Activated T-helper 17 cell treated with anti-CD3 and anti-CD28 coated beads, Interleukin-2, amount 50 U/mL, for 72 hours (primary cell): ENCODE data around the gene PGAP3. TPM values are rescaled to one million over a fixed set of nuclear protein-coding genes. Genes with fewer than 3 reads are reported as not detected.
A peak's percentile ranks its signal among the peaks of the same experiment; 100 is the strongest.

Experiments
- ATAC-seq: fragments of 150-1000 bp; cut with Tn5 transposase; replicated peaks from 2 replicates; pipeline ENCODE4 v1.10.0; 2021; ENCODE audit warnings: mild to moderate bottlenecking, moderate library complexity
- H3K27ac Mint-ChIP-seq: one replicate; pipeline ENCODE4 v1.8.0; 2022; ENCODE audit warnings: mixed read lengths
- H3K27me3 Mint-ChIP-seq: one replicate; pipeline ENCODE4 v1.8.0; 2022; ENCODE audit warnings: mixed read lengths
- H3K36me3 Mint-ChIP-seq: one replicate; pipeline ENCODE4 v1.8.0; 2022; ENCODE audit warnings: low read depth, mild to moderate bottlenecking, mixed read lengths
- H3K4me1 Mint-ChIP-seq: one replicate; pipeline ENCODE4 v1.8.0; 2022; ENCODE audit warnings: mixed read lengths
- H3K4me3 Mint-ChIP-seq: one replicate; pipeline ENCODE4 v1.8.0; 2022; ENCODE audit warnings: mild to moderate bottlenecking, mixed read lengths
- H3K9me3 Mint-ChIP-seq: one replicate; pipeline ENCODE4 v1.8.0; 2022; ENCODE audit warnings: mixed read lengths
- total RNA-seq, 2 donors: library from RNA; stranded (reverse); gene quantifications; one replicate each; pipeline ENCODE4 v1.2.3, GENCODE V29; 2022

Gene PGAP3
- total RNA-seq, 2 donors from 2014 or later, result 5.9 to 14.8 TPM

DNA sequence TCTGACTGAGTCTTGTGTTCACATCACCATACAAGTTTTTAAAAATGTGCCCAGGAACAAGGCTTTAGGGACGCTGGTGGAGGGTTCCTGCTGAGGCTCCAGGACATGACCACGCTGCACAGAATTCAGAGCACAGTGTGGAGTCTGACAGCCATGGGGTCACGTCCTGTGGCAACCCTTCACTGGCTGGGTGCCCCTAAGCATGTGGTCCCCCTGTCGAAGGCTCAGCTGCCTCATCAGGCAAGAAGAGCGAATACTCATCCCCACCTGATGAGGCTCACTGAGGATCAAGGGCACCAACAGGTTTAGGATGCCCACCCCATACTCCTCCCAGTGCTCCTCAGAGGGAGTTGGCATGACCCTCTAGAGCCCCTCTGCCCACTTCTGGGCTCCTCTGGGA lies 13.7 kb downstream of the PGAP3 start:
- Mint-ChIP-seq H3K27ac (no peak overlapping the region), H3K4me3 (no peak overlapping the region), H3K27me3 (peaks cover 7% of the 10 kb centered on the region), H3K36me3 (no peaks in the 10 kb centered on the region), H3K9me3 (no peaks in the 10 kb centered on the region), H3K4me1 (peaks cover 20% of the 10 kb centered on the region)
- no peak for ATAC-seq

DNA sequence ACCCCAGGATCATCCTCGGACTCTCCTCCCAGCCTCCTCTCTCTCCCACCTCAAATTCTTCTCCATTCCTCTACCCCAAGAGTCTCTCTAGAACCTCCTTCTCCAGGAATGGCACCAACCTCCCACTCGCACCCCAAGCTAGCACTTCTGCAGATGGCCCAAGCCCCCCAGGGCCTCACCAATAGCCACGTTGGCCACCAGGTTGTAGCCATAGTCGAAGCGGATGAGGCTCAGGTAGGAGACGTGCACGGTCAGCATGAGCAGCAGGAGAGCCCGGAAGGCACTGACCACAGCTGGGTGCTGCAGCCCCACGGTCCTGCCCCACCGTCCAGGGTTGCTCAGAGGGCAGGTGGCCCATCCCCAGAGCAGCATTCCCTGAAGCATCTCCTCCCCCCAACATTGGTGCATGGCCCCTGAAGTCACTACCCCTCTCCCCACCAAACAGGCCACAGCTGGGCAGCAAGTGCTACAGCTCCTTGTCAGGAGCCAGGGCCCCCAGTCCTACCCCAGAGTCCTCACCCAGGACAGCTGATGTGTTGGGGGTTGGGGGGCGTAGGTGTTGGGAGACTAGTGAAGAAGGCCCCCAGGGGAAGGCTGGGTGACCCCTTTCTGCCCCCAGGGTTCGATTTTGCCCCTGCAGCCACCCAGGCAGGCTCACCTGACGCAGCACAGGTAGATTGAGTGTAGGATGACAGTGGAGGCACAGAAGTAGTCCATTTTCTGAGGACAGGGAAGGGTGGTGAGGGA lies 14.3 kb downstream of the PGAP3 start:
- H3K27me3 Mint-ChIP-seq, result peaks cover 11% of the 10 kb centered on the region
- no peak for ATAC-seq
- no peak overlapping the region for H3K4me3 Mint-ChIP-seq
- H3K4me1 Mint-ChIP-seq, result peaks cover 17% of the 10 kb centered on the region
- H3K9me3 Mint-ChIP-seq, result no peaks in the 10 kb centered on the region
- H3K27ac Mint-ChIP-seq, result no peak overlapping the region
- H3K36me3 Mint-ChIP-seq, result no peaks in the 10 kb centered on the region

DNA sequence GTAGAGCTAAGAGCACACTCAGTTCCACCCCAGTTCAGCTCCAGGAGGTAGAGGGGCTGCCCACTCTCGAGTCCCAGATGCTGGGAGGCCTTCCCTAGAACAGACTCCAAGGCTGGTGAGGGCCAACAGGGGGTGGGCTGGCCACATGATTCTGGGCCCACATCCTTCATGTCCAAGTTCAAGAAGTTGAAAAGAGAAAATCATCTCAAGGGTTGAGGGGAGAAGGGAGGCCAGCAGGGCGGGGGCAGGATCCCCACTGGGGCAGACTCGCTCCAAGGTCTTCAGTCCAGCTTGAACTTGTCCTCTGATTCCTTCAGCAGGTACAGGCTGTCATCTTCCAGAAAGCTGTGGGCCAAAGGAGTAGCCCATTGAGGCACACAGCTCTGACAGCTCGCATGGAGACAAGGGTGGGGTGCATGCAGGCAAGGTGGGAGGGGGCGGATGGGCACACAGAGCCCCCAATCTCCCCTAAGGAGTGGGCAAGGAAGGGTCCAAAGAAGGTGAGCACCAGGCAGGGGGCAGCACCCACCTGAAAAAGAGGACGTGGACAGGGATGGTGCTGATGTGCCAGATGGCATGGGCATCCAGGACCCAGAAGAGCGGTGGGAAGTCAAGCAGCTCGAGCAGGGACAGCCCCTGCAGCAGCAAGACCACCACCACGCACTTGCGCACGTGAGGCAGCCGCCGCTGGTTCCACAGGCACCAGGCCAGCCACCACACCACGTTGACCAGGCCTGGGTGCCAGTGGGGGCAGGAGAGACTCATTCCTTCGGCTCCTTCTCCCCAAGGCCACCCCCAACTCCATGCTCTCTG lies 15.1 kb downstream of the PGAP3 start:
- no peak for ATAC-seq
- Mint-ChIP-seq H3K27me3 (peaks cover 13% of the 10 kb centered on the region), H3K27ac (no peak overlapping the region), H3K4me3 (no peak overlapping the region), H3K9me3 (no peaks in the 10 kb centered on the region), H3K36me3 (no peaks in the 10 kb centered on the region), H3K4me1 (peaks cover 20% of the 10 kb centered on the region)

DNA sequence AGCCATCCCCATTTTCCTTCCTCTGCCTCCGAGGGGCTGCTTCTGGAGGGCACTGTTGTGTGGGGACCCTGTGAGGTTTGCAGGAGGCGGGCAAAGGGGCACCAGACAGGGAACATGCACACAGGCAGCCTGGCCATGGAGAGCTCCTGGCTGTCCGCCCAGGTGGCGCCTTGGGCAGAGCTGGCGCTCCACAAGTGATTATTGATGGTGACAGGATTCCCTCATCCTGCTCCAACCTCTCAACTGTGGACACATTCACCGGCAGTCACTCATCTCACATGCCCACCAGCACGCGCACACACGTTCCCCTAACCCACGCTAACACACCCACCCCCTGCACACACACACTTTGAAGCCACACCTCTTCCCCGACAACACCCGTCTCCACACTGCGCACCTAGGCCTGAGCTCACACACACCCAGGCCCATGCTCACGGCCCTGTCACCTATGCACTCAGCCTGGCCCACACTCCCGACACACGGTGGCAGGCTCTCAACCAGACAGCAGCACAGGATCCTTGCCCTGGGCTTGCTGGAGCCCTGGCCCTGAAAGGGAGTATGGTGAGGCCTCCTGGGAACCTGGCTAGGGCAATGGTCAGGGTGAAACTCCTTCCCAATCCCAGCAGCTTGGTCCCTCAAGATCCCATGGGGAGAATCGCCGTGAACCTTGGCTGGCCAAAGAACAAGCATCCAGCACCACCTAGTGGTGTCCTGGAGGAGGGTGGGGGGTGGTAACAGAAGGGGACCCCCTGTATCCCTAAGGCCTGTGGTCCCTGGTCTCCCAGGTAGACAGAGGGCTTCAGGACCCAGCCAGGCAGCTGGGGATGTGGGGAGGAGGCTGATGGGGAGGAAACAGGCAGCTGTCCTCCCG lies 16.0 kb downstream of the PGAP3 start:
- H3K36me3 Mint-ChIP-seq, result no peaks in the 10 kb centered on the region
- peaks cover 13% of the 10 kb centered on the region for H3K27me3 Mint-ChIP-seq
- no peak for ATAC-seq
- no peak overlapping the region for H3K27ac Mint-ChIP-seq
- H3K9me3 Mint-ChIP-seq, result no peaks in the 10 kb centered on the region
- peaks cover 16% of the 10 kb centered on the region for H3K4me1 Mint-ChIP-seq
- no peak overlapping the region for H3K4me3 Mint-ChIP-seq

DNA sequence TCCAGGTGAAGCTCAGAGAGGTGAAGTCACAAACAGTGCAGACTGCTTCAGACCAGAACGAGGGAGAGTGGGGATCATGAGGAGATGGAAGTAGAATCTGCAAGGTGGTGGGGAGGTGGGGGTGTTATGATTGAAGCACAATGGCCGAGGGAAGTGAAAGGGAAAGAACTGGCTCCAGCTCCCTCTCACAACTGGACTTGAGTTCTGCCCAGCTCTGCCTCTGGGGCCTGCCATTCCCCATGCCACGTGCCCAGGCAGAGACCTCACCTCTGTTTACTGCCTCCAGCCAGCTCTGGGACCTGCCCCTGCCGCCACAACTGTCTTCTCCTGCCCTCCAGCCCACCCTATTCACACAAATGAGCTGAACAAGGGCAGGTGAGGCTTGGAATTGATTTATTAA lies 17.1 kb downstream of the PGAP3 start:
- H3K27ac Mint-ChIP-seq, result no peak overlapping the region
- H3K36me3 Mint-ChIP-seq, result no peaks in the 10 kb centered on the region
- ATAC-seq, result no peak
- peaks cover 17% of the 10 kb centered on the region for H3K27me3 Mint-ChIP-seq
- H3K4me3 Mint-ChIP-seq, result no peak overlapping the region
- peaks cover 10% of the 10 kb centered on the region for H3K4me1 Mint-ChIP-seq
- H3K9me3 Mint-ChIP-seq, result no peaks in the 10 kb centered on the region

DNA sequence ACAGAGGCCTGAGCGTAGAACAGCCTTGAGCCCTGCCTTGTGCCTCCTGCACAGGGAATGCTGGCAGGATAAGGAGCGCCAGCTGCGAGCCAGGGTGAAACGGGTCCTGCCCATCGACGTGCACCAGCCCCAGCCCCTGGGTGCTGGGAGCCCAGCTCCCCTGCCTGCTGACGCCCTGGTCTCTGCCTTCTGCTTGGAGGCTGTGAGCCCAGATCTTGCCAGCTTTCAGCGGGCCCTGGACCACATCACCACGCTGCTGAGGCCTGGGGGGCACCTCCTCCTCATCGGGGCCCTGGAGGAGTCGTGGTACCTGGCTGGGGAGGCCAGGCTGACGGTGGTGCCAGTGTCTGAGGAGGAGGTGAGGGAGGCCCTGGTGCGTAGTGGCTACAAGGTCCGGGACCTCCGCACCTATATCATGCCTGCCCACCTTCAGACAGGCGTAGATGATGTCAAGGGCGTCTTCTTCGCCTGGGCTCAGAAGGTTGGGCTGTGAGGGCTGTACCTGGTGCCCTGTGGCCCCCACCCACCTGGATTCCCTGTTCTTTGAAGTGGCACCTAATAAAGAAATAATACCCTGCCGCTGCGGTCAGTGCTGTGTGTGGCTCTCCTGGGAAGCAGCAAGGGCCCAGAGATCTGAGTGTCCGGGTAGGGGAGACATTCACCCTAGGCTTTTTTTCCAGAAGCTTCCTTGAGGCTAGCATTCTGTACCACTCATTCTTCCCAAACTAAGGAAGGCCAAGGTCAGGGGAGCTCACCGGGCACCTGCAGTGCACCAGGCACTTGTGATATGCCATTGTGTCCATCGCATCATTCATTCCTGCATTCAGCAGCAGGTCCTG lies 17.7 kb downstream of the PGAP3 start:
- no peak overlapping the region for H3K27ac Mint-ChIP-seq
- H3K27me3 Mint-ChIP-seq, result peaks cover 17% of the 10 kb centered on the region
- H3K4me3 Mint-ChIP-seq, result no peak overlapping the region
- no peaks in the 10 kb centered on the region for H3K9me3 Mint-ChIP-seq
- no peaks in the 10 kb centered on the region for H3K36me3 Mint-ChIP-seq
- peaks cover 10% of the 10 kb centered on the region for H3K4me1 Mint-ChIP-seq
- ATAC-seq, result no peak

DNA sequence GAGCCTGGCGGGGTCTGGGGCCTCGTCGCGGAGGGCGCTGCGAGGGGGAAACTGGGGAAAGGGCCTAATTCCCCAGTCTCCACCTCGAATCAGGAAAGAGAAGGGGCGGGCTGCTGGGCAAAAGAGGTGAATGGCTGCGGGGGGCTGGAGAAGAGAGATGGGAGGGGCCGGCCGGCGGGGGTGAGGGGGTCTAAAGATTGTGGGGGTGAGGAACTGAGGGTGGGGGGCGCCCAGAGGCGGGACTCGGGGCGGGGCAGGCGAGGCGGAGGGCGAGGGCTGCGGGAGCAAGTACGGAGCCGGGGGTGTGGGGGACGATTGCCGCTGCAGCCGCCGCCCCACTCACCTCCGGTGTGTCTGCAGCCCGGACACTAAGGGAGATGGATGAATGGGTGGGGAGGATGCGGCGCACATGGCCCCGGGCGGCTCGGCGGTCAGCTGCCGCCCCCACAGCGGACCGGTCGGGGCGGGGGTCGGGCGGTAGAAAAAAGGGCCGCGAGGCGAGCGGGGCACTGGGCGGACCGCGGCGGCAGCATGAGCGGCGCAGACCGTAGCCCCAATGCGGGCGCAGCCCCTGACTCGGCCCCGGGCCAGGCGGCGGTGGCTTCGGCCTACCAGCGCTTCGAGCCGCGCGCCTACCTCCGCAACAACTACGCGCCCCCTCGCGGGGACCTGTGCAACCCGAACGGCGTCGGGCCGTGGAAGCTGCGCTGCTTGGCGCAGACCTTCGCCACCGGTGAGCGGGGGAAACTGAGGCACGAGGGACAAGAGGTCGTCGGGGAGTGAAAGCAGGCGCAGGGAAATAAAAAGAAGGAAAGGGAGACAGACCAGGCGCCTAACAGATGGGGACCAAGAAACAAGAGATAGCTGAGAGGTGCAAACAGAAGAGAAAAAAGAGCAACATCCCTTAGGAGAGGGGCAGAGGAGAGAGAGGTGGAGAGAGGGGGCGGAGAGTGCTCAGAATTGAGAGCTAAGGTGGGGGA lies 19.6 kb downstream of the PGAP3 start, which contains the start of gene PNMT:
PNMT (plus strand) TSS at position 509 of the 980 bp plus-strand sequence; CDS start at position 532, 23 bp downstream.
- H3K4me3 Mint-ChIP-seq, result peak within 1 kb of the TSS; percentile 48
- H3K27me3 Mint-ChIP-seq, result peaks cover 17% of the 10 kb centered on the region
- H3K27ac Mint-ChIP-seq, result no peak within 1 kb of the TSS
- no peaks in the 10 kb centered on the region for H3K36me3 Mint-ChIP-seq
- ATAC-seq, result peak; percentile 70
- peaks cover 10% of the 10 kb centered on the region for H3K4me1 Mint-ChIP-seq
- no peaks in the 10 kb centered on the region for H3K9me3 Mint-ChIP-seq

DNA sequence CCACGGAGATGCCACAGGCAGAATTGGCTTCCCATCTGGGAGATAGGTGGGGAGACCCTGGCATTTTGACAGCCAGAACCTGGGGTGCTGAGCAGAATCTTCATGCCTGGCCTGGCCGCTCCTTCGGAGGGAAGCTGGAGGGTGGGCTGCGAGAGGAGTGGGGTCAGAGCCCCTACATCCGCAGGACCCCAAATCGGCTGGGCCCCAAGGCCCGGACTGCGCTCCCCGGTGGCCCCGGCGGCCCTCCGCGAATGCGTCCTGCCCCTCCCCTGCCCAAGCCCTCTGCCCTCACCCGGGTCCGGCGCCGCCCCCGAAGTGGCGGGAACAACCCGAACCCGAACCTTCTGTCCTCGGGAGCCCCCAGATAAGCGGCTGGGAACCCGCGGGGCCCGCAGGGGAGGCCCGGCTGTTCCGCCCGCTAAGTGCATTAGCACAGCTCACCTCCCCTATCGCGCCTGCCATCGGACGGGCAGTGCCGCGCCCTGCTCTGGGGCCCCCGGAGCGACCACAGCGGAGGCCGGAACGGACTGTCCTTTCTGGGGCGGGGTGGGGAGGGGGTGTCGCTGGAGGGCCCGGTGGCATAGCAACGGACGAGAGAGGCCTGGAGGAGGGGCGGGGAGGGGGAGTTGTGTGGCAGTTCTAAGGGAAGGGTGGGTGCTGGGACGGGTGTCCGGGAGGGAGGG lies 20.5 kb downstream of the PGAP3 start:
- Mint-ChIP-seq H3K9me3 (no peaks in the 10 kb centered on the region), H3K27ac (no peak overlapping the region), H3K4me1 (peaks cover 10% of the 10 kb centered on the region), H3K36me3 (no peaks in the 10 kb centered on the region), H3K27me3 (peaks cover 17% of the 10 kb centered on the region), H3K4me3 (peak overlapping the region; percentile 48)
- no peak for ATAC-seq

DNA sequence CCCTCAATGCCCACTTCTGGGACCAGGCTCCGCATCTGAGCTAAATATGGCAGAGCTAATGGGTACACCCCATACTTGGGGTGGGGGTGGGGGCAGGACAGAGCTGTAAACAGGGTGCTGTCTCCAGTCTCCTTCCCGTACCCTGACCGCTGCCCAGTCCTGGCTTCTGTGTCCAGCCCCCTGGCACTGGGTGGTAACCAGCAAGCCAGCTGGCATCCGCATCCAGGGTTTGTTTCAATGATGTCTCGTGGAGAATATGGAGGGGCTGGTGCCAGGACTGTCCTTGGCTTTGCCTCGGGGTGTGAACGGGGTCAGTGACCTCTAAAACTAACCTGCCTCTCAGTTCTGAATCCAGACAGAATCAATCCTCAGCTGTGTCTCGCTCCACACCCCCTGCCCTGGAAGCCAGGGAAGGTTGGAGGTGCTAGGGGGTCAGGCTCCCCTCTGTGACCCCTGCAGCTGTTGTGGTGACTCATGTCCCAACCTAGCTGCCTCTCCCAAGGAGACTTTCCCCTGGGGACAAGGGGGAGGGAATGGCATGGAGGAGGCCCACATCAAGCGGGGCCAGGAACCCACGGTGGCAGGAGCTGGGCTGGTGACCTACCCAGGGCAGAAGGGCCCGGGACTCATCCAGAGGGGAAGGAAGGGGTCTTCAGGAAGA lies 21.1 kb downstream of the PGAP3 start:
- Mint-ChIP-seq H3K27me3 (peaks cover 17% of the 10 kb centered on the region), H3K36me3 (peaks cover 4% of the 10 kb centered on the region), H3K27ac (no peak overlapping the region), H3K4me3 (no peak overlapping the region), H3K9me3 (no peaks in the 10 kb centered on the region), H3K4me1 (peaks cover 6% of the 10 kb centered on the region)
- ATAC-seq, result no peak

DNA sequence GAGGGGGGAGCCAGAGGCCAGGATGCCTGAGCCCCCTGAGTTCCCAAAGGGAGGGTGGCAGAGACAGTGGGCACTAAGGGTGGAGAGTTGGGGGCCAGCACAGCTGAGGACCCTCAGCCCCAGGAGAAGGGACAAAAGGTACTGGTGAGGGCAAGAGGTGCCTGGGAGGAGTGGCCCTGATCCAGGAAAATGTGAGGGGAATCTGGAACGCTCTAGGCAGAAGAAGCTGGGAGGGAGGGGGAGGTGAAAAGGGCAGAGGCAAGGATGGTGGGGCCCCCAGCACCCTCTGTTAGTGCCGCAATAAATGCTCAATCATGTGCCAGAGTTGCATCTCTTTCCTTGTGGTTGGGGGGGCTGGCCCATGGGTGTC lies 21.6 kb downstream of the PGAP3 start:
- Mint-ChIP-seq H3K4me3 (no peak overlapping the region), H3K4me1 (peaks cover 5% of the 10 kb centered on the region)

DNA sequence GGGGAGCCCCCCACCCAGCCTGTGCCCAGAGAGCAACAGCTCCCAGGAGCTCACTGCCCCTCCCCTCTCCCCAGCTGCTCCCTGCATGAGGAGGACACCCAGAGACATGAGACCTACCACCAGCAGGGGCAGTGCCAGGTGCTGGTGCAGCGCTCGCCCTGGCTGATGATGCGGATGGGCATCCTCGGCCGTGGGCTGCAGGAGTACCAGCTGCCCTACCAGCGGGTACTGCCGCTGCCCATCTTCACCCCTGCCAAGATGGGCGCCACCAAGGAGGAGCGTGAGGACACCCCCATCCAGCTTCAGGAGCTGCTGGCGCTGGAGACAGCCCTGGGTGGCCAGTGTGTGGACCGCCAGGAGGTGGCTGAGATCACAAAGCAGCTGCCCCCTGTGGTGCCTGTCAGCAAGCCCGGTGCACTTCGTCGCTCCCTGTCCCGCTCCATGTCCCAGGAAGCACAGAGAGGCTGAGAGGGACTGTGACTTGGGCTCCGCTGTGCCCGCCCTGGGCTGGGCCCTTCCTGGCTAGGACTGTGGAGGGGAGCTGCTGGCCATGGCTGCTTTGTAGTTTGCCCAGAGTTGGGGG lies 22.1 kb downstream of the PGAP3 start:
- peaks cover 14% of the 10 kb centered on the region for H3K36me3 Mint-ChIP-seq
- peaks cover 5% of the 10 kb centered on the region for H3K4me1 Mint-ChIP-seq
- peaks cover 17% of the 10 kb centered on the region for H3K27me3 Mint-ChIP-seq
- ATAC-seq, result peak; percentile 30
- H3K9me3 Mint-ChIP-seq, result no peaks in the 10 kb centered on the region
- no peak overlapping the region for H3K4me3 Mint-ChIP-seq
- no peak overlapping the region for H3K27ac Mint-ChIP-seq

More for the DNA sequence above, 21.6 kb downstream of the PGAP3 start:
- H3K9me3 Mint-ChIP-seq, result no peaks in the 10 kb centered on the region
- H3K27me3 Mint-ChIP-seq, result peaks cover 17% of the 10 kb centered on the region
- H3K36me3 Mint-ChIP-seq, result peaks cover 9% of the 10 kb centered on the region
- H3K27ac Mint-ChIP-seq, result no peak overlapping the region
- no peak for ATAC-seq
